Endometrial microvascular endothelial cells (primary cell): ENCODE data around the gene UQCC2. TPM values are rescaled to one million over a fixed set of nuclear protein-coding genes. Genes with fewer than 3 reads are reported as not detected.

Source experiments
- in situ Hi-C: cut with HindIII; loops from 2 replicates; pipeline ENCODE4 v1.10.0; 2017; ENCODE audit warnings: low sequenced_read_pairs, low pct_unique_long_range_greater_than_20kb; ENCODE audit errors: inconsistent ontology term
- total RNA-seq: library from RNA; depleted of rRNA; stranded (reverse); fragments of >200 nt; gene quantifications from one replicate; pipeline ENCODE4 v1.2.3, GENCODE V29; 2015; ENCODE audit errors: inconsistent ontology term

The UQCC2 gene
- total RNA-seq, 1 donor from 2014 or later: 59.1 TPM

DNA sequence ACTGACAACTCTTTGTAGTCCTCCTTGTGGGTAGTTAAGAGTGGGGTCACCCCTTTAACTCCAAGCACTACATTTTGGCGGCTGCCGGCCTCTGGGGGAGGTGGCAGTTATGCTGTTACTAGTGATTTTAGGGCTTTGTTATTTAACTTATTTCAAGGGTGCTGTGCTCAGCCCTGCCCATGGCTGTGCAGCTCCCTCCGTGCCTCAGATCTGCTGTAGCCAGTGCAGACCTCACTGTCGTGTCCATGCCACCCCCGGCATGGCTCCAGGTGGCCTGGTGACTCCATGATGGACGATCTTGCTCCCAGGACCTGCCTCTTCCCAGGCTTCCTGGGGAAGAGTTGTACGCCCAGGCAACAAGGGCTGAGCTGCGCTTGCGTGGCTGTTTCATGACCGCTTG, 15.4 kb downstream of the UQCC2 start:
- in situ Hi-C loops: no loop called here

GRCh38 chr6:33695451-33695887, 16.0 kb downstream of the UQCC2 start:
- in situ Hi-C loops: no loop called here

DNA sequence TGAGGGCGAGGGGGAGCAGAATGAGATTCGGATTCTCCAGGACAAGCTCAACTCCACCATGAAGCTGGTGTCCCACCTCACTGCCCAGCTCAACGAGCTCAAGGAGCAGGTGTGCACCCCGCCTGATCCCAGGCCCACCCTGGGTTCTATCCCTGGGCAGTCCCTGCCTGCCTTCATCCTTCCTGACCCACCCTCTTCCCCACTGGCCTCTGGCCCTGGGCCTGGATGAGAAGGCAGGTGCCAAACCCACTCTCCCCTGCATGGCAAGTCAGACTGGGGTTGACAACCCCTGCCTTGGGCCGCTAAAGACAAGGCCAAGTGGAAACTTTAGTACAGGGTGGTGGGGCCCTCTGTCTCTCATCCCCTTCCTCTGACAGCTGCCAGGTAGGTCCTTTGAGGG, 16.5 kb downstream of the UQCC2 start:
- in situ Hi-C loops: no loop called here

- in situ Hi-C loops: no loop called here
Observed at GRCh38 chr6:33694401-33694931, 17.0 kb downstream of the UQCC2 start.

GRCh38 chr6:33693186-33694105, 18.1 kb downstream of the UQCC2 start:
- in situ Hi-C loops: no loop called here

GRCh38 chr6:33692760-33693158, 18.7 kb downstream of the UQCC2 start:
- in situ Hi-C loops: no loop called here

DNA sequence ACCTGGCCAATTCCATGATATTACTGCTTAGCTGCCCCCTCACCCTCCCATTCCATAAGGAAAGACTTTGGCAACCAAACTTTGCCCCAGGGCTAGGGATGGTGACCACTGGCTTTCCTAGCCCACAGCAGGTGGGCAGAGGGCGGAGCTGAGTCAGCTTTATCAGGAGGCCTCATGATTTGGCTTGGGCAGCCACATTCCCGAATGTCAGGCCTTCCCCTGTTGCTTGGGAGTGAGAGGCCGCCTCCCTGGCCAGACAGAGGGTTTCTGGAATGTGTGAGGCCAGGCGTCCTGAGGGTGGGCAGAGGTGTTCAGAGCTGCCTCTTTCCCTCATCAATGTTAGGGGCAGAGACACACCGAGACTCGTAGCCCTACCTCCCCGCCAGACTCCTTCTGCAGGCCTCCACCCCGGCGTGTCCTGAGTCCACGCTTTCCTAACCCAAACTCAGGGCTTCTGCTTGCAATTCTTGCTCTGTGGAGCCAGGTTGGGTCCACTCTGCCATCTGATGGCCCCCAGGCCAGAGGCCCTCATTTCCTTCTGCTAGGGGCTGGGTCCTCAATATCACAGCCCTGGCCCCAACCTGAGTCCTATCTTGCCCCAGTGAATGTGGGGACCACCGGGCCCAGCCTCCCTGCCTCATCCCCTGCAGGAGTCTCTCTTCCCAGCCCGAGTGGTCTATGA, 19.3 kb downstream of the UQCC2 start:
- in situ Hi-C loops: no loop called here

DNA sequence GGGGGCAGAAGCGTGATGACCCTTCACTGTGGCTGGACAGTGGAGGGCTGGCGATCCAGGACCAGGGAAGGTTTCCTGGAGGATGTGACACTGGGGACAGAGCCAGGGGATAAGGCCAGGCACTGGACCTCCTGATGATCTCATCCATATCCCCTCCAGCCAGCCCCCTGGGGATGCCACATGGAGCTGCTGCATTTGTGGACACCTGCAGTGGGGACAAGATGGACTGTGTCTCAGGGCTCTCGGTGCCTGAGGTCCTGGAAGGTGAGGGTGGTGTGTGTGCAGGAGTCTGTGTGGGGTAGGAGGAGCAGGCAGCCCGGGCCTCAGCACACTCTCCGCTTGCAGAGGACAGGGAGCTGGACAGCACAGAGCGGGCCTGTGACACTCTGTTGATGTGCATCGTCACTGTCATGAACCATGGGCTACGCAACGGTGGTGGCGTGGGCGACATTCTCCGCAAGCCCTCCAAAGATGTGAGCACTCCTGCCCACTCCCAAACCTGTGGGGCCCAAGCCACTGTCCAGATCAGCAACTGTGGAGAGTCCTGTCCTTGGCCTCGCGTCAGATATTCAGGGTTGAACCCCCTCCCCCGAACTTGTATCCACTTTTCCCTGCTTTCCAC, 19.9 kb downstream of the UQCC2 start:
- in situ Hi-C loops: no loop called here

GRCh38 chr6:33690766-33691165, 20.7 kb downstream of the UQCC2 start:
- in situ Hi-C loops: no loop called here

GRCh38 chr6:33689879-33690278, 21.6 kb downstream of the UQCC2 start:
- in situ Hi-C loops: no loop called here

- in situ Hi-C loops: no loop called here
Observed at GRCh38 chr6:33689148-33689494, 22.4 kb downstream of the UQCC2 start.

- in situ Hi-C loops: no loop called here
Observed at GRCh38 chr6:33688451-33689147, 22.9 kb downstream of the UQCC2 start.

DNA sequence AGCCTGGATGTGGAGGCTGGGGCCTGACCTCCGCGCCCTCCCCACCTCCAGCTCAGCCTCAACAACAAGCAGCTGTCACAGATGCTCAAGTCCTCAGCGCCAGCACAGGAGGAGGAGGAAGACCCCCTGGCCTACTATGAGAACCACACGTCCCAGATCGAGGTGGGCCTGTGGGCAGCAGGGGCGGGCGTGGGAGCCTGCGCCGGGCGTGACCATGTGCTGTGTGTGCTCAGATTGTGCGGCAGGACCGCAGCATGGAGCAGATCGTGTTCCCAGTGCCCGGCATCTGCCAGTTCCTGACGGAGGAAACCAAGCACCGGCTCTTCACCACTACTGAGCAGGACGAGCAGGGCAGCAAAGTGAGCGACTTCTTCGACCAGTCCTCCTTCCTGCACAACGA, 23.5 kb downstream of the UQCC2 start:
- in situ Hi-C loops: no loop called here

GRCh38 chr6:33686981-33687975, 24.2 kb downstream of the UQCC2 start:
- in situ Hi-C loops: no loop called here

DNA sequence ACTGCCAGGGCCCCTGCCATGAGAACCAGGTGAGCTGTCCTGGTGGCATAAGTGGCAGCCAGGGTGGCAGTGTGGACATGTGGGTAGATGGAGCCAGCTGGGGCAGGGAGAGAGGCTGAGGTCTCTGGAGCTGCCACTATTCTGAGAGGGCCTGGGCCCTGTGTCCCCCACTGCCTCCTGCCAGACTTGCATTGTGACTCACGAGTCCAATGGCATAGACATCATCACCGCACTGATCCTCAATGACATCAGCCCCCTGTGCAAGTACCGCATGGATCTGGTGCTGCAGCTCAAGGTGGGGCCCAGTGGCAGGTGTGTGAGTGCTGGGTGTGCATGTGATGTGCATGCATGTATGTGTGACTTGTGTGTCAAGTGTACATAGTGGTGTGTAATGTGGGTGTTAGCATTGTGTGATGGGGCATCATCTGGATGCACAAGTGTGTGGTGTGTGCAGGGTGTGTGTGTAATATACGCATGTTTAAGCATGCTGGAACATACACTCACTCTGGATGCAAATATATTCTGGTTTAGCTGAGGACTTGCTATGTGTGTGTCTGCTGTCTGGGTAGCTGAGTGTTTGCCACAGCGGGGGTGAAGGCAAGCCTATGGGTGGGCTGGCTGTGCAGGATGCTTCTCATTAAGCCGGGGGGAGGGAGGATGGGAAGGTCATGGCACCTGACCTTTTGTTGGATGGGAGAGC, 25.1 kb downstream of the UQCC2 start:
- in situ Hi-C loops: no loop called here

DNA sequence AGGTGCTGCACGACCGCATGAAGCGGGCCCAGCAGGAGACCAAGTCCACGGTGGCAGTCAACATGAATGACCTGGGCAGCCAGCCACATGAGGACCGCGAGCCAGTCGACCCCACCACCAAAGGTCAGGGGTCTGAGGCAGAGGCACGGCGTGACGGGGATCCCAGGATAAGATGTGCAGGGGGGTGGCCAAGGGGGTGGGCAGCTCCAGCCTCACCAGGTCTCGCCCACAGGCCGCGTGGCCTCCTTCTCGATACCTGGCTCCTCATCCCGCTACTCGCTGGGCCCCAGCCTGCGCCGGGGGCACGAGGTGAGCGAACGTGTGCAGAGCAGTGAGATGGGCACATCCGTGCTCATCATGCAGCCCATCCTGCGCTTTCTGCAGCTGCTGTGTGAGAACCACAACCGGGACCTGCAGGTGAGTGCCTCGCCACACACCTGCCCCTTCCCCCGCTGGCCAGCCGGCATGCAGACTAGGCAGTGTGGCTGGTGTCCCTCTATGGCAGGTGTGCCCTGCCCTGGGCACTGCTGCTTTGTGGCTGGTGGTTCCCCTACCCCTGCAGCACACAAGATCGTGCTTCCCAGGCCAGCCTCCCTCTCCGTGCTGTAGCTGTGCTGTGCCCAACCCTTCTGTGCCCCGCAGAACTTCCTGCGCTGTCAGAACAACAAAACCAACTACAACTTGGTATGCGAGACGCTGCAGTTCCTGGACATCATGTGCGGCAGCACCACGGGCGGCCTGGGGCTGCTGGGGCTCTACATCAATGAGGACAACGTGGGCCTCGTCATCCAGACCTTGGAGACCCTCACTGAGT, 25.9 kb downstream of the UQCC2 start:
- in situ Hi-C loops: no loop called here

- in situ Hi-C loops: no loop called here
Observed at GRCh38 chr6:33684983-33685382, 26.5 kb downstream of the UQCC2 start.
